Endothelial cell of umbilical vein (primary cell): ENCODE data around the gene IGFBP3. TPM values are rescaled to one million over a fixed set of nuclear protein-coding genes. Genes with fewer than 3 reads are reported as not detected.

Experiments
- BruUV-seq: library from RNA; stranded (reverse); fragments of 400-500 nt; replicated peaks from 2 replicates; lab custom pipeline; 2021; lab: Mats Ljungman, UMichigan
- CTCF ChIA-PET: fragments of 300-600, 350-600 bp; sonication (Branson Sonifier 250); formaldehyde crosslinking; loops from one replicate; lab custom pipeline; 2021; ENCODE audit warnings: antibody characterized with exemption, inconsistent platforms; lab: Charles Lee
- POLR2A ChIA-PET: fragments of 300-600, 350-600 bp; sonication (Branson Sonifier 250); formaldehyde crosslinking; loops from one replicate; lab custom pipeline; 2021; ENCODE audit warnings: antibody characterized with exemption, inconsistent platforms; lab: Charles Lee
- DNase-seq: peaks from one replicate; pipeline ENCODE4 v3.0.0-alpha.2; 2011; ENCODE audit warnings: low read depth, low spot score
- FAIRE-seq: peaks from 2 replicates; lab custom pipeline; 2011; peaks lifted over from hg19 to GRCh38; lab: Jason Lieb, UNC
- H2AFZ ChIP-seq: 2 replicates; pipeline ENCODE4 v1.6.0; 2012; ENCODE audit warnings: low read depth, low read length, control low read depth, inconsistent platforms
- H3K27ac ChIP-seq: 2 replicates; pipeline ENCODE4 v1.5.1; 2011; ENCODE audit warnings: low read depth, mild to moderate bottlenecking, control low read depth, low read length, moderate library complexity; ENCODE audit not compliant: insufficient read depth
- H3K27me3 ChIP-seq, 2 experiments: 2 replicates each; pipeline versions ENCODE4 v1.6.0 to v1.6.1; 2011; ENCODE audit warnings: low read length in 2 of 2, mixed read lengths in 1 of 2; ENCODE audit not compliant: control insufficient read depth in 2 of 2, insufficient read depth in 2 of 2
- H3K36me3 ChIP-seq, 2 experiments: 2 replicates in 1 of 2; 3 replicates in 1 of 2; pipeline ENCODE4 v1.5.1; 2011; ENCODE audit warnings: low read length in 2 of 2, mild to moderate bottlenecking in 1 of 2, moderate library complexity in 1 of 2; ENCODE audit not compliant: control insufficient read depth in 2 of 2, insufficient read depth in 2 of 2; ENCODE audit errors: extremely low read depth in 1 of 2
- H3K4me1 ChIP-seq: 3 replicates; pipeline ENCODE4 v1.5.1; 2011; ENCODE audit warnings: mild to moderate bottlenecking, low read length; ENCODE audit not compliant: control insufficient read depth, insufficient read depth; ENCODE audit errors: extremely low read depth
- H3K4me2 ChIP-seq: 2 replicates; pipeline ENCODE4 v1.6.1; 2011; ENCODE audit warnings: low read length, control low read depth, mixed read lengths; ENCODE audit not compliant: insufficient read depth
- H3K4me3 ChIP-seq, 3 experiments: fragments of 200-600 bp in 1 of 3; sonication (generic), shearing (Covaris generic) in 1 of 3; replicated peaks in 1 of 3; 2 replicates each; pipeline ENCODE4 v1.5.1; 2011 to 2016; ENCODE audit warnings: control low read depth in 3 of 3, low read length in 3 of 3, mild to moderate bottlenecking in 2 of 3, inconsistent platforms in 1 of 3, low read depth in 1 of 3, moderate library complexity in 1 of 3; ENCODE audit not compliant: insufficient read depth in 1 of 3
- H3K79me2 ChIP-seq: 2 replicates; pipeline ENCODE4 v1.6.0; 2012; ENCODE audit warnings: low read length, inconsistent platforms; ENCODE audit not compliant: control insufficient read depth, insufficient read depth
- H3K9ac ChIP-seq: replicated peaks from 2 replicates; pipeline ENCODE3; 2011; ENCODE audit warnings: low read length, control low read depth; ENCODE audit not compliant: insufficient read depth; ENCODE audit errors: extremely low read depth
- H3K9me1 ChIP-seq: replicated peaks from 3 replicates; pipeline ENCODE4 v1.6.0; 2011; ENCODE audit warnings: mild to moderate bottlenecking, low read length; ENCODE audit not compliant: control insufficient read depth, insufficient read depth; ENCODE audit errors: extremely low read depth
- H3K9me3 ChIP-seq: replicated peaks from 2 replicates; pipeline ENCODE4 v1.5.1; 2012; ENCODE audit warnings: low read length, inconsistent platforms; ENCODE audit not compliant: control insufficient read depth, insufficient read depth
- H4K20me1 ChIP-seq: replicated peaks from 2 replicates; pipeline ENCODE3; 2011; ENCODE audit warnings: mild to moderate bottlenecking, low read length; ENCODE audit not compliant: control insufficient read depth, insufficient read depth; ENCODE audit errors: extremely low read depth
- CTCF ChIP-seq, 2 donors: IDR thresholded peaks; 1 replicate in 1 of 2; 2 replicates in 1 of 2; pipeline ENCODE4 v1.5.1; 2011; ENCODE audit warnings: low read length in 2 of 2, mild to moderate bottlenecking in 2 of 2, moderate library complexity in 2 of 2, control low read depth in 1 of 2, inconsistent platforms in 1 of 2, low read depth in 1 of 2; ENCODE audit not compliant: insufficient read depth in 1 of 2; ENCODE audit errors: extremely low read depth in 1 of 2
- EZH2 ChIP-seq: IDR thresholded peaks from 2 replicates; pipeline ENCODE4 v1.6.1; 2012; ENCODE audit warnings: borderline replicate concordance, low read depth, mild to moderate bottlenecking, moderate library complexity, low read length, inconsistent platforms; ENCODE audit not compliant: severe bottlenecking
- FOS ChIP-seq: IDR thresholded peaks from 2 replicates; pipeline ENCODE4 v1.6.1; 2011; ENCODE audit warnings: mild to moderate bottlenecking, low read length, moderate library complexity, borderline replicate concordance; ENCODE audit not compliant: insufficient read depth
- GATA2 ChIP-seq: IDR thresholded peaks from 2 replicates; pipeline ENCODE4 v1.7.0; 2011; ENCODE audit warnings: low read depth, mild to moderate bottlenecking, moderate library complexity, mixed read lengths, low read length; ENCODE audit not compliant: insufficient read length, insufficient read depth
- JUN ChIP-seq: IDR thresholded peaks from 2 replicates; pipeline ENCODE4 v1.6.1; 2011; ENCODE audit warnings: borderline replicate concordance, low read depth; ENCODE audit not compliant: insufficient read length, insufficient read depth
- MYC ChIP-seq: IDR thresholded peaks from one replicate; pipeline ENCODE4 v1.6.1; 2011; ENCODE audit warnings: mild to moderate bottlenecking, low read depth, low read length
- POLR2A ChIP-seq: IDR thresholded peaks from 2 replicates; pipeline ENCODE4 v1.6.1; 2012; ENCODE audit warnings: low read depth, mild to moderate bottlenecking, control low read depth, low read length
- POLR2AphosphoS5 ChIP-seq: IDR thresholded peaks from 2 replicates; pipeline ENCODE4 v1.6.1; 2012; ENCODE audit warnings: low read depth, mild to moderate bottlenecking, control low read depth, low read length, moderate library complexity; ENCODE audit not compliant: insufficient read depth
- dilution Hi-C: fragments of 300-500 bp; cut with MboI; formaldehyde crosslinking; loops from one replicate; pipeline ENCODE4 v1.15.0; 2019; ENCODE audit warnings: low sequenced_read_pairs; ENCODE audit not compliant: extremely low pct_ligation_motif_present
- intact Hi-C: fragments of 100-400 bp; cut with micrococcal nuclease; formaldehyde crosslinking; loops from one replicate; pipeline ENCODE4 v1.10.0; 2022
- polyA plus RNA-seq, 4 experiments: library from polyadenylated mRNA; depleted of rRNA in 3 of 4; stranded (reverse) in 3 of 4; unstranded in 1 of 4; fragments of >200 nt; gene quantifications; 2 replicates each; pipeline versions ENCODE4 v1.2.1 to v1.2.3, GENCODE V29; 2011 to 2012; ENCODE audit warnings: missing spikeins in 1 of 4
- total RNA-seq: library from RNA; stranded (reverse); gene quantifications from 2 replicates; pipeline ENCODE4 v1.2.3, GENCODE V29; 2021
- TF ChIP-seq, protein P1 (sequence below): IDR thresholded peaks from 2 replicates; pipeline ENCODE4 v1.6.1; 2011; ENCODE audit not compliant: insufficient read depth, insufficient read length

IGFBP3 gene
- total and polyA plus RNA-seq, 2 donors (not counting 3 experiments of a cell fraction or from before 2014, with no cell fraction given), result 3.4 to 10.1 TPM

- FAIRE-seq (no peak), DNase-seq (no peak)
- TF ChIP-seq POLR2A (no peak), JUN (no peak), EZH2 (no peak), CTCF (IDR thresholded peaks at IDR 0.05; ENCODE audit: extremely low read depth in 1 of 2, insufficient read depth in 1 of 2, low read depth in 1 of 2, low read length in 2 of 2) (no peak), POLR2AphosphoS5 (no peak), FOS (no peak), MYC (no peak), GATA2 (no peak)
- TF ChIP-seq, protein P1, sequence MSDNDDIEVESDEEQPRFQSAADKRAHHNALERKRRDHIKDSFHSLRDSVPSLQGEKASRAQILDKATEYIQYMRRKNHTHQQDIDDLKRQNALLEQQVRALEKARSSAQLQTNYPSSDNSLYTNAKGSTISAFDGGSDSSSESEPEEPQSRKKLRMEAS, result no peak
- no peak overlapping the region for H3K9ac ChIP-seq
- BruUV-seq, result no TSS peak
- H3K36me3 ChIP-seq, result no peaks in the 10 kb centered on the region
- H4K20me1 ChIP-seq, result no peaks in the 10 kb centered on the region
- H3K9me1 ChIP-seq, result no peaks in the 10 kb centered on the region
- H3K27ac ChIP-seq, result no peak overlapping the region
- peaks cover 28% of the 10 kb centered on the region for H3K4me1 ChIP-seq
- dilution Hi-C loops (no loop called here), intact Hi-C loops (loop anchor here (2.0 to 10.0 kb wide), 4 partner anchors 201 to 1117 kb away; no protein-coding TSS in a partner anchor)
- peaks cover 30 to 46% of the 10 kb centered on the region in 2 experiments for H3K27me3 ChIP-seq
- no peak overlapping the region for H2AFZ ChIP-seq
- CTCF ChIA-PET, result interaction anchor here (1.0 to 8.6 kb wide), 37 partner anchors 7 to 1332 kb away, joined by 3 to 149 read pairs (median 5); partner anchors contain the start of gene IGFBP1
- H3K4me2 ChIP-seq, result no peak overlapping the region
- no peak overlapping the region for H3K4me3 ChIP-seq
- no peaks in the 10 kb centered on the region for H3K9me3 ChIP-seq
- H3K79me2 ChIP-seq, result no peaks in the 10 kb centered on the region
- POLR2A ChIA-PET, result no interaction called here
These were observed 2.7 kb upstream of the IGFBP3 start for GRCh38 chr7:45923818-45924217.
